ENCODE measurements around the gene UFD1.

UFD1 gene

GRCh38 chr22:19517171-19517500 is 38.1 kb upstream of the UFD1 start:
- Histone ChIP-seq H3K4me2 (no peak overlapping the region), H3K4me3 (IDR thresholded peaks at IDR 0.05; ENCODE audit: insufficient read depth, low read depth, low read length) (no peak overlapping the region), H4K20me1 (ENCODE audit: insufficient read depth) (no peaks in the 10 kb centered on the region), H3K9ac (no peak overlapping the region), H3K27ac (no peak overlapping the region), H2AFZ (ENCODE audit: low read depth) (no peak overlapping the region), H3K4me1 (ENCODE audit: low read depth, poor library complexity, severe bottlenecking) (no peaks in the 10 kb centered on the region), H3K36me3 (ENCODE audit: insufficient read depth) (no peaks in the 10 kb centered on the region), H3K79me2 (ENCODE audit: insufficient read depth, low read depth) (no peaks in the 10 kb centered on the region), H3K27me3 (ENCODE audit: insufficient read depth, low read depth) (no peaks in the 10 kb centered on the region)
- no peak for TF ChIP-seq CTCF (conservative IDR thresholded peaks at IDR 0.05; ENCODE audit: low read depth, low read length)

- H3K36me3 ChIP-seq (ENCODE audit: insufficient read depth): no peaks in the 10 kb centered on the region
- no peak overlapping the region for H3K4me3 ChIP-seq (IDR thresholded peaks at IDR 0.05; ENCODE audit: insufficient read depth, low read depth, low read length)
Measured at GRCh38 chr22:19516378-19517170, 37.6 kb upstream of the UFD1 start.

GRCh38 chr22:19515654-19516377 is 36.8 kb upstream of the UFD1 start:
- no peaks in the 10 kb centered on the region for H3K36me3 ChIP-seq (ENCODE audit: insufficient read depth)
- no peaks in the 10 kb centered on the region for H3K27me3 ChIP-seq (ENCODE audit: insufficient read depth, low read depth)
- H3K9ac ChIP-seq: no peak overlapping the region
- H3K4me3 ChIP-seq (IDR thresholded peaks at IDR 0.05; ENCODE audit: insufficient read depth, low read depth, low read length): no peak overlapping the region
- no peak overlapping the region for H2AFZ ChIP-seq (ENCODE audit: low read depth)
- H3K4me1 ChIP-seq (ENCODE audit: low read depth, poor library complexity, severe bottlenecking): no peaks in the 10 kb centered on the region
- H3K4me2 ChIP-seq: no peak overlapping the region
- H3K27ac ChIP-seq: no peak overlapping the region
- no peaks in the 10 kb centered on the region for H3K79me2 ChIP-seq (ENCODE audit: insufficient read depth, low read depth)
- H4K20me1 ChIP-seq (ENCODE audit: insufficient read depth): no peaks in the 10 kb centered on the region
- TF ChIP-seq CTCF (conservative IDR thresholded peaks at IDR 0.05; ENCODE audit: low read depth, low read length): no peak

More at GRCh38 chr22:19516378-19517170, 37.6 kb upstream of the UFD1 start:
- Histone ChIP-seq H2AFZ (ENCODE audit: low read depth) (no peak overlapping the region), H3K27ac (no peak overlapping the region), H4K20me1 (ENCODE audit: insufficient read depth) (no peaks in the 10 kb centered on the region), H3K4me2 (no peak overlapping the region), H3K4me1 (ENCODE audit: low read depth, poor library complexity, severe bottlenecking) (no peaks in the 10 kb centered on the region), H3K9ac (no peak overlapping the region), H3K27me3 (ENCODE audit: insufficient read depth, low read depth) (no peaks in the 10 kb centered on the region), H3K79me2 (ENCODE audit: insufficient read depth, low read depth) (no peaks in the 10 kb centered on the region)
- no peak for TF ChIP-seq CTCF (conservative IDR thresholded peaks at IDR 0.05; ENCODE audit: low read depth, low read length)

GRCh38 chr22:19514831-19515565 is 36.0 kb upstream of the UFD1 start:
- H3K27me3 ChIP-seq (ENCODE audit: insufficient read depth, low read depth): no peaks in the 10 kb centered on the region
- no peaks in the 10 kb centered on the region for H4K20me1 ChIP-seq (ENCODE audit: insufficient read depth)
- no peak overlapping the region for H3K9ac ChIP-seq
- TF ChIP-seq CTCF (conservative IDR thresholded peaks at IDR 0.05; ENCODE audit: low read depth, low read length): no peak
- H3K4me3 ChIP-seq (IDR thresholded peaks at IDR 0.05; ENCODE audit: insufficient read depth, low read depth, low read length): no peak overlapping the region
- H3K4me1 ChIP-seq (ENCODE audit: low read depth, poor library complexity, severe bottlenecking): no peaks in the 10 kb centered on the region
- H3K4me2 ChIP-seq: no peak overlapping the region
- no peaks in the 10 kb centered on the region for H3K79me2 ChIP-seq (ENCODE audit: insufficient read depth, low read depth)
- no peaks in the 10 kb centered on the region for H3K36me3 ChIP-seq (ENCODE audit: insufficient read depth)
- no peak overlapping the region for H3K27ac ChIP-seq
- no peak overlapping the region for H2AFZ ChIP-seq (ENCODE audit: low read depth)

Data from KMS-11 (cell line).